T47D (cell line): ENCODE data around the gene CNNM3.

Experiments
- DNase-seq, 2 experiments: peaks; one replicate each; pipeline versions ENCODE4 v3.0.0 to v3.0.0-alpha.2; 2011 to 2012; ENCODE audit warnings: low read depth in 1 of 2, low spot score in 1 of 2
- JUND ChIP-seq: IDR thresholded peaks from 2 replicates; pipeline ENCODE4 v1.6.1; 2012; ENCODE audit warnings: low read depth
- in situ Hi-C: cut with HindIII; loops from 2 replicates; pipeline ENCODE4 v1.10.0; 2016; ENCODE audit warnings: low sequenced_read_pairs, low pct_unique_long_range_greater_than_20kb

CNNM3 gene

DNA sequence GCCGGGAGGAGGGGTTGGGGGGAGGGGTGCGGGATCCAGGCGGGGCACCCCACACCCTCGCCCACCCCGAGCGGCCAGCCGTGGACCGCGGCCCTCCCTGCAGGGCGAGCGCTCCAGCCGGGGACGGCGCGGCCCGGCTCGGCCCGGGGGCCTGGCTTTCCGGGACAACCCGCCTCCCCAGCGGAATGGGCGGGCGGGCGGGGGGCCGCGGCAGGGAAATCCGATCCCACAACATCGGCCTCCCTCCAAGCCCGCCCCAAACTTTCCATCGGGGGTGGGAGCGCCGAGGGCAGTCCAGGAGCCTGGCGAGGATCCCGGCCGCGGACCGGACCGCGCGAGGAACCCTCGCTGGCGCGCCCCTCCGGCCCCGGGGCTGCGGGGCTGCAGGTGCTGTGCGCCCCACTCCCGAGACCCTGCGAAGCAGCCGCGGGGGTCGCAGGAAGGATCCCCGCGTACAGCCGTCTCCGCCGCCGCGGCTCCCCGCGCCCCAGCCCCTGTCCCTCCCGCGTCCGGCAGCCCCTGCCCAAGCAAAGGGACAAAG, 53.3 kb downstream of the CNNM3 start:
- no peak for TF ChIP-seq JUND
- in situ Hi-C loops: no loop called here
- peak; percentile 58 to 83 for DNase-seq

DNA sequence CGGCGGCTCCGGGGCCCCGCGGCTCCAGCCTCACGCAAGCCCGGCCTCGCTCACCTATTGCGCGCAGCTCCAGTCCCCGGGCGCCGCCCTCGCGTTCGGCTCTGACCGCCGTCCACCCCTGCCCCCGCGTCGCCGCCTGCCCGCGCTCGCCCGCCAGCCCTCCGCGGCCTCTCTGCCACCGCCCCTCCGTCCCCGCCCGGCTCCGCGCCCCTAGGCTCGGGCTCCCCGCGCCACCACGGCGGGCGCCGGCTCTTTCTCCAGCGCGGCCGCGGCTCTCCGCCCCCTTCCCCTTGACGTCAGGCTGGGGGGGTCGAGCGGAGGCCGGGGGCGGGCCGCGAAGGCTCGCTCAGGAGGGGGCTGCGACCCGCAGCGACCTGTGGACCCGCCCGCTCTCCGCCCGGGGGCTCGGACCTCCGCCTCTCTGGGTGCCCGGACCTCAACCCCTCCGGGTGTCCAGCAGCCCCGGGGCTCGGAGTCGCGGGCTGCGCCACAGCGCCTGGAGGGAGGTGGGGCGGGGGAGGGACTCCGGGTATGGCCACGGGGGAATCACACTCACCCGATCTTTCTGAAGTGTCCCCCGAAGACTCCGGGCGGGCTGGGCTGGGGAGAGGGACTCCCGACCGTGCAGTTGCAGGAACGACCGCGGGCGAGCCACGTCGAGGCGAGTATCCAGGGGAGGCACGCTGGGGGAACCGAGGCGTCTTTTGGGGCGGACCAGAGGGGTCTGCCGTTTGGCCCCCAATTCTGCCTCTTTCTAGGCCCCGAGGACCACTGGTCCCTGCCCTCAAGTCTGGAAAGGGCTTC, 54.0 kb downstream of the CNNM3 start, which contains the start of gene SEMA4C:
TSS of gene SEMA4C (minus strand) at position 259 of the 804 bp plus-strand sequence. CDS start 2,194 bp downstream, outside the sequence.
- DNase-seq: peak in 1 of 2 experiments; percentile 48
- in situ Hi-C loops: no loop called here
- TF ChIP-seq JUND: no peak

- no peak for DNase-seq
- no peak for TF ChIP-seq JUND
- in situ Hi-C loops: no loop called here
Measured at GRCh38 chr2:96870626-96871255, 54.7 kb downstream of the CNNM3 start.

GRCh38 chr2:96872591-96873349, 56.7 kb downstream of the CNNM3 start:
- TF ChIP-seq JUND: no peak
- in situ Hi-C loops: no loop called here
- peak in 1 of 2 experiments; percentile 25 for DNase-seq

DNA sequence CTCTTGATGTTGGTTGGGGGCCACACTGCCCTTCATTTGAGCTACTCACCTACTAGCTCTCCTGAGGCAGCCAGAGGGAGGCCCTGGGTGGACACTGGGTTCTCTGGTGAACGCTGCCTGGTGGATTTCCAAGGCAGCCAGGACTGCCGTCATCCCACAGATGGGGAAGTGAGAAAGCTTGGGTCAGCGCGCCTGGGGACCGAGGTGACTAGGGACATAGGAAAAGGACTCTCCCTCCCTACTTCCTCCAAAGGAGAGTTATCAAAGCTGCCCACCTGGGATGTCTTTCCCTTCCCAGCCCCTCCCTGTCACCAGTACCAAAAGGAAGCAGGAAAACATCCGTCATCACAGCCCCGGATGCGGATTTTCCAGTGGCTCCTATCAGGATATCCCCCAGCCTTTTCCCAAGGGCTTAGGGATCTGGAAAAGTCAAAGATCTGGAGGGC, 57.6 kb downstream of the CNNM3 start:
- no peak for TF ChIP-seq JUND
- DNase-seq: no peak
- in situ Hi-C loops: no loop called here

DNA sequence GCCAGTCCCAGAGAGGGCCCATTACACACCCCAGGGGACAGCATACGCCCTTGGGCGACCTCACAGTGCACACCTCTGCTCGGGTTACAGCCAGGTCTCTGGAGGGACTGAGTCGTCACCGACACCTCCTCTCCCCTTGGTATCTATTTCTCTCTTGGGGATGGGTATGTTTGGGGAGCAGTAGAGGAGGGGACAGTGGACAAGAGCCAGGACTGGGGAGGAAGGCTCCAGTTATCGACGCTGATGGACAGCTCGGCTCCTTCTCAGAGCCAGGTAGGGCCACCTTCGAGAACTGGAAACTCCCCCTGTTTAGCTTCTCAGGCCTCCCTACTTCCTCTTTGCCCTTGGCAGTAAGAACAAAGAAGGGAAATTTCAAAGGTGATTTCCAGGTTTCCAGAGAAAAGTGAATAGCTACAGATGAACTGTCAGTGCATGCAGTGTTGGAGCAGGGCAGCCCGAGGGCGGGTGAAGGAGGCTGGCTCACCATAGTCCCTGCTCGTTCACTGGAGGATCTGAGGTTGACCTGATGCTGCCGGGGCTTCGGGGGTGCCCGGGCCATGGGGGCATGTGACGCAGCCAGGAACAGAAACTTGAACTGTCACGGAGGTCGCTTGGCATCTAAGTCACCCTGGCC, 58.2 kb downstream of the CNNM3 start:
- in situ Hi-C loops: no loop called here
- TF ChIP-seq JUND: no peak
- DNase-seq: no peak

DNA sequence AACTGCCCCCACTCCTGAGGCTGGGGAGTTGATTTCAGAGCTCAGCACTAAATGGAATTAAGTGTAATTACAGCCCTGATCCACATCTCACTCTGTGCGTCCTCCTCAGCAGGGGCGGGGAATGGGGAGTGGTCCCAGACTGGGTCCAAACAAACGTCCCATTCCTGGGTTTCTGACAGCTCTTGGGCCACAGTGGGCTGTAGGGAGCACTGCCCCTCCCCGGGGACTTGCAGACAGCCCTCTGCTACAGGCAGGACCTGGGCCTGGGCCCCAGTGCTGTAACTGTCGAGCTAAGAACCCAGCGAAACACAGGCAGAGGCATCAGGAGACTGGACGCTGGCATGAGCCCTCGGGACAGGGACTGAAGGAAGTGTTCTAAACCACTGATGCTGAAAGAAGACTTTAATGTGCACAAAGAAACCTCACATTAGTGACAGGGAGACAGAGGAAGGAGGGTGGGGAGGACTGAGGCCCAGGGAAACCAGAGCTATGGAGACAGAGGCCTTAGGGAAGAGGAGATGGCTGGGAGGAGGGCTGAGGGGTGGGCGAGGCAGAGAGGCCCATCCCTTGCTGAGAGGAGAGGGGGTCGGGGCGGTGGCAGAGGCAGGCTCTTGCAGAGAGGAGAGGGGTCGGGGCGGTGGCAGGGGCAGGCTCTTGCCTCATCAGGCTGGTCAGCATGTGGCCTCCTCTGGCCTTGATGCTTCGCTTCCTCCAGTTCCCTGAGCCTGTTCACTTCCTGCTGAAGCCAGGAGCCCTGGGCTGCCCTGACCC, 59.6 kb downstream of the CNNM3 start:
- no peak for TF ChIP-seq JUND
- no peak for DNase-seq
- in situ Hi-C loops: no loop called here

- DNase-seq: no peak
- in situ Hi-C loops: no loop called here
Measured at GRCh38 chr2:96876269-96877041, 60.4 kb downstream of the CNNM3 start.

GRCh38 chr2:96877042-96877451, 61.0 kb downstream of the CNNM3 start:
- no peak for TF ChIP-seq JUND
- no peak for DNase-seq

More at GRCh38 chr2:96876269-96877041, 60.4 kb downstream of the CNNM3 start:
- TF ChIP-seq JUND: no peak

GRCh38 chr2:96877631-96878092, 61.6 kb downstream of the CNNM3 start:
- TF ChIP-seq JUND: no peak

More at GRCh38 chr2:96877042-96877451, 61.0 kb downstream of the CNNM3 start:
- in situ Hi-C loops: no loop called here

More at GRCh38 chr2:96877631-96878092, 61.6 kb downstream of the CNNM3 start:
- no peak for DNase-seq
- in situ Hi-C loops: no loop called here
